K562 (cell line): Measurements from ENCODE around the gene IPO5. TPM values are rescaled to one million over a fixed set of nuclear protein-coding genes. Genes with fewer than 3 reads are reported as not detected.
A peak's percentile ranks its signal among the peaks of the same experiment; 100 is the strongest.

Source experiments
- ATAC-seq: fragments of 200-7000 bp; cut with Tn5 transposase; 3 replicates; pipeline ENCODE4 v1.9.1; 2020; ENCODE audit warnings: moderate library complexity
- BruUV-seq: library from RNA; stranded (reverse); fragments of 400-500 nt; replicated peaks from 2 replicates; lab custom pipeline; 2021; lab: Mats Ljungman, UMichigan
- CTCF ChIA-PET: fragments of 300-600 bp; formaldehyde crosslinking; extraction: SDS; loops from one replicate; lab custom pipeline; 2021; ENCODE audit warnings: low intra/inter-chr PET ratio; lab: Yijun Ruan, JAX
- POLR2A ChIA-PET: fragments of 300-600, 350-650 bp; sonication (Branson Sonifier 250); formaldehyde crosslinking; extraction: SDS; loops from one replicate; lab custom pipeline; 2021; ENCODE audit warnings: antibody characterized with exemption, inconsistent platforms; lab: Yijun Ruan, JAX
- DNase-seq, 4 experiments: peaks; one replicate each; pipeline versions ENCODE4 v3.0.0 to v3.0.0-alpha.2; 2011 to 2018; ENCODE audit warnings: low spot score in 3 of 4, mixed read lengths in 3 of 4; ENCODE audit errors: extremely low read depth in 1 of 4
- FAIRE-seq: peaks from 2 replicates; lab custom pipeline; 2011; peaks lifted over from hg19 to GRCh38; lab: Jason Lieb, UNC
- H2AFZ ChIP-seq: 2 replicates; pipeline ENCODE4 v1.6.0; 2011; ENCODE audit warnings: low read depth, low read length, control low read depth, inconsistent platforms
- H3K27ac ChIP-seq: fragments of 200-600 bp; 3 replicates; pipeline ENCODE4 v1.8.0; 2011; ENCODE audit warnings: low read depth, mild to moderate bottlenecking, control low read depth, inconsistent platforms, low read length, moderate library complexity, mixed read lengths; ENCODE audit errors: extremely low read depth
- H3K27me3 ChIP-seq, 2 experiments: fragments of 300-600 bp in 1 of 2; 2 replicates in 1 of 2; 3 replicates in 1 of 2; pipeline versions ENCODE4 v1.6.0 to v1.8.0; 2011; ENCODE audit warnings: inconsistent platforms in 2 of 2, low read length in 2 of 2, mild to moderate bottlenecking in 1 of 2, mixed read lengths in 1 of 2, moderate library complexity in 1 of 2; ENCODE audit not compliant: control insufficient read depth in 2 of 2, insufficient read depth in 2 of 2
- H3K36me3 ChIP-seq: fragments of 300-600 bp; 3 replicates; pipeline ENCODE4 v1.8.0; 2011; ENCODE audit warnings: mild to moderate bottlenecking, low read length, inconsistent platforms; ENCODE audit not compliant: control insufficient read depth, insufficient read depth
- H3K4me1 ChIP-seq, 2 experiments: fragments of 200-600 bp in 1 of 2; replicated peaks in 1 of 2; 2 replicates in 1 of 2; 3 replicates in 1 of 2; pipeline versions ENCODE4 v1.5.1 to v1.8.0; 2011; ENCODE audit warnings: inconsistent platforms in 2 of 2, low read length in 2 of 2, mild to moderate bottlenecking in 1 of 2, mixed read lengths in 1 of 2, moderate library complexity in 1 of 2; ENCODE audit not compliant: control insufficient read depth in 2 of 2, insufficient read depth in 2 of 2
- H3K4me2 ChIP-seq: 2 replicates; pipeline ENCODE4 v1.6.1; 2011; ENCODE audit warnings: low read length, control low read depth, inconsistent platforms, mixed read lengths; ENCODE audit not compliant: insufficient read depth
- H3K4me3 ChIP-seq: fragments of 200-600 bp; sonication (generic), shearing (Covaris generic); 2 replicates; pipeline ENCODE4 v1.5.1; 2016; ENCODE audit warnings: control low read depth, inconsistent platforms
- H3K79me2 ChIP-seq: fragments of 200-600 bp; 3 replicates; pipeline ENCODE4 v1.8.0; 2011; ENCODE audit warnings: low read length, inconsistent platforms; ENCODE audit not compliant: control insufficient read depth, insufficient read depth
- H3K9ac ChIP-seq, 2 experiments: 2 replicates each; pipeline versions ENCODE4 v1.6.0 to v1.6.1; 2011; ENCODE audit warnings: low read depth in 2 of 2, low read length in 2 of 2, control low read depth in 1 of 2, inconsistent platforms in 1 of 2, mild to moderate bottlenecking in 1 of 2, mixed read lengths in 1 of 2; ENCODE audit not compliant: insufficient read depth in 1 of 2
- H3K9me1 ChIP-seq: one replicate; pipeline ENCODE4 v1.6.0; 2011; ENCODE audit warnings: inconsistent platforms, mild to moderate bottlenecking, low read length, moderate library complexity; ENCODE audit not compliant: control insufficient read depth, insufficient read depth
- H3K9me3 ChIP-seq: replicated peaks from 2 replicates; pipeline ENCODE4 v1.5.1; 2011; ENCODE audit warnings: low read depth, low read length, inconsistent platforms; ENCODE audit not compliant: control insufficient read depth, insufficient read depth
- H4K20me1 ChIP-seq: replicated peaks from 2 replicates; pipeline ENCODE4 v1.6.1; 2011; ENCODE audit warnings: low read length, inconsistent platforms, mixed read lengths; ENCODE audit not compliant: control insufficient read depth, insufficient read depth
- FOXJ2 ChIP-seq: fragments of 200-800 bp; sonication (Bioruptor generic); IDR thresholded peaks from 2 replicates; pipeline ENCODE4 v1.6.1; 2016; ENCODE audit warnings: missing genetic modification characterization, missing compliant biosample characterization
- GABPA ChIP-seq: fragments of 200-800 bp; sonication (Bioruptor generic); conservative IDR thresholded peaks from 2 replicates; pipeline ENCODE4 v1.6.1; 2016; ENCODE audit warnings: low read depth, missing genetic modification characterization, missing compliant biosample characterization
- HDAC1 ChIP-seq, 2 experiments: fragments of 450-650 bp; IDR thresholded peaks; 2 replicates each; pipeline ENCODE4 v1.6.1; 2016 to 2017; ENCODE audit warnings: inconsistent platforms in 1 of 2, mild to moderate bottlenecking in 1 of 2, moderate library complexity in 1 of 2
- KAT7 ChIP-seq: sonication (generic); formaldehyde crosslinking; IDR thresholded peaks from 2 replicates; pipeline ENCODE4 v1.8.0; 2022; ENCODE audit warnings: missing genetic modification reagents, mild to moderate bottlenecking, borderline replicate concordance
- KDM5B ChIP-seq: fragments of 200-600 bp; sonication (generic); IDR thresholded peaks from 2 replicates; pipeline ENCODE4 v1.6.1; 2012; ENCODE audit warnings: low read depth, mild to moderate bottlenecking, moderate library complexity, low read length, control low read depth, inconsistent platforms; ENCODE audit not compliant: insufficient replicate concordance
- NR2C2 ChIP-seq, 2 experiments: fragments of 200-800 bp in 1 of 2; sonication (Bioruptor generic) in 1 of 2; sonication (generic) in 1 of 2; formaldehyde crosslinking in 1 of 2; IDR thresholded peaks; 2 replicates each; pipeline versions ENCODE4 v1.6.1 to v1.8.0; 2016 to 2022; ENCODE audit warnings: mild to moderate bottlenecking in 1 of 2, missing compliant biosample characterization in 1 of 2, missing genetic modification characterization in 1 of 2, missing genetic modification reagents in 1 of 2
- PHF8 ChIP-seq: fragments of 200-600 bp; sonication (generic); IDR thresholded peaks from 2 replicates; pipeline ENCODE4 v1.6.1; 2012; ENCODE audit warnings: mixed run types, mild to moderate bottlenecking, inconsistent platforms, low read length, moderate library complexity, borderline replicate concordance
- RFX5 ChIP-seq: IDR thresholded peaks from 2 replicates; pipeline ENCODE4 v1.6.1; 2011; ENCODE audit warnings: low read depth, mild to moderate bottlenecking, improper control_type of control experiment, low read length
- TAF9B ChIP-seq: fragments of 450-650 bp; IDR thresholded peaks from 2 replicates; pipeline ENCODE4 v1.6.1; 2018; ENCODE audit warnings: mild to moderate bottlenecking; ENCODE audit not compliant: partially characterized antibody
- TBP ChIP-seq: optimal IDR thresholded peaks from 2 replicates; pipeline ENCODE3; 2011; ENCODE audit warnings: low read depth, low read length, improper control_type of control experiment
- ZNF696 ChIP-seq: fragments of 250-450 bp; sonication (Bioruptor Pico); conservative IDR thresholded peaks from 2 replicates; pipeline ENCODE4 v1.4.0; 2020; ENCODE audit warnings: mild to moderate bottlenecking, moderate library complexity
- WGBS: fragments of 100-300 bp; shearing (Covaris generic); methylation state at CpG from one replicate; pipeline ENCODE4 v1.1.6; 2016; ENCODE audit warnings: low coverage, mixed read lengths; ENCODE audit not compliant: insufficient coverage; ENCODE audit errors: missing lambda C conversion rate; 5-methylcytosine and 5-hydroxymethylcytosine counted together
- in situ Hi-C: fragments of 300-500 bp; cut with MboI; formaldehyde crosslinking; loops from 4 replicates; pipeline ENCODE4 v1.15.0; 2018; ENCODE audit warnings: inconsistent platforms, mixed read lengths
- intact Hi-C: fragments of 100-400 bp; cut with micrococcal nuclease; formaldehyde crosslinking; loops from 2 replicates; pipeline ENCODE4 v1.14.2; 2022
- polyA plus RNA-seq, 8 experiments: library from polyadenylated mRNA; depleted of rRNA in 4 of 8; stranded (reverse) in 5 of 8; unstranded in 3 of 8; fragments of >200 nt; fragmentation: Nextera tagmentation in 2 of 8; fragmentation: Illumina TruSeq in 1 of 8; extraction: Ambion mirVana in 2 of 8; extraction: Trizol in 1 of 8; gene quantifications; 2 replicates each; pipeline versions ENCODE4 v1.2.1 to v1.2.3, GENCODE V29; 2011 to 2014; ENCODE audit warnings: inconsistent platforms in 1 of 8, missing spikeins in 1 of 8
- total RNA-seq, 7 experiments: library from RNA; depleted of rRNA in 6 of 7; stranded (reverse); fragments of >200 nt in 6 of 7; fragmentation: Illumina TruSeq in 2 of 7; extraction: Trizol in 2 of 7; gene quantifications; 2 replicates each; pipeline versions ENCODE4 v1.2.1 to v1.2.3, GENCODE V29; 2011 to 2021; ENCODE audit warnings: low replicate concordance in 1 of 7
- TF ChIP-seq, protein P1 (sequence below): fragments of 250-450 bp; sonication (Bioruptor Pico); IDR thresholded peaks from 2 replicates; pipeline ENCODE4 v1.8.0; 2022; ENCODE audit warnings: inconsistent platforms
- TF ChIP-seq, protein P2 (sequence below): fragments of 250-450 bp; sonication (Bioruptor Pico); IDR thresholded peaks from 2 replicates; pipeline ENCODE4 v1.8.0; 2022; ENCODE audit warnings: inconsistent platforms, mild to moderate bottlenecking, moderate library complexity, borderline replicate concordance
- TF ChIP-seq, protein P3 (sequence below), 2 experiments: fragments of 450-650 bp; IDR thresholded peaks; 2 replicates each; pipeline ENCODE4 v1.6.1; 2016

IPO5 gene
- total and polyA plus RNA-seq, 9 of the 15 experiments (the other 6 are each of a cell fraction or from before 2014, with no cell fraction given): 45.8 to 206 (median 134) TPM

DNA sequence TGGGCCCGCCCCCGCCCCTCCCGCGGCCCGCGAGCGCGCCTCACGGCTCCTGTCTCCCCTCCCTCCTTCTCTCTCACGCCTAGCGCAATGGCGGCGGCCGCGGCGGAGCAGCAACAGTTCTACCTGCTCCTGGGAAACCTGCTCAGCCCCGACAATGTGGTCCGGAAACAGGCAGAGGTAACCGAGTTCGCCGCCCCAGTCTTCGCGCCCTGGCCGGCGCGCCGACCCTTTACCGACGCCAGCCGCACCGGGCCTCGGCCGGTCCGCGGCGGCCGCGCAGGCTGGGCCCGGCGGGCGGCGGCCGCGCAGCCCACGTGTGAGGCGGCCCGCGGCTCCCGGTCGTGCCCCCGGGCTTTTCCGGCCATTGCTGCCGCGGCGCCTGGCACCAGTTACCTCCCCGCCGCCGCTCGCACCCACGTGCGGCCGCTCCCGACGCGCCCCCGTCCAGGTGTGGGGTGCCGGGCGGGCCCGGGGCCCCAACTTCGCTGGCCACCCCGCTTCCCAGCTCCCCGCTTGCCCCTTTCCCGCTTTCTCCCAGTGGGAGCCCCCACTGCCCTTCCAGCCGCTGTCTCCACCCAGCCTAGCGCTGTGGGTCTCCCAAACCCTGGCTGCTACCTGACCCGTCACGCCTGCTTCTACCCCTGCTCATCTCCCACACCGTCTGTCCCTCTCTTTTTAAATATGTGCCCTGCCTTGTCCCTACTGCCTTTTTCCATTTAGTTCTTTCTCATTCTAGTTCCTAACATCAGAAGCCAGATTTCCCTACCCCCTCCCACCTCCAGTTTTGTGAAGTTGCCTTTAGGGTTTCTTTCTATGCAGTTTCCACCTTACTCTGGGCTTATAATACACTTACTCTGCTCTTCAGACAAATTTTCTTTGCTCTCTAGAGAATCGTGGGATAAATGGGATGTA is 23.4 kb downstream of the IPO5 start:
- ChIA-PET POLR2A (interaction anchor here (0.6 kb wide), 1 partner anchor 526 kb away, joined by 3 read pairs; no protein-coding TSS in a partner anchor), CTCF (no interaction called here)
- H3K27me3 ChIP-seq: no peaks in the 10 kb centered on the region
- no TSS peak for BruUV-seq
- H3K4me1 ChIP-seq: peaks cover 4% of the 10 kb centered on the region in 2 experiments; a peak in 3 of 5 replicates
- DNase-seq (peak; percentile 14 to 48 (median 31)), ATAC-seq (peak; percentile 20), FAIRE-seq (no peak)
- peak overlapping the region; percentile 81 to 98 for H3K9ac ChIP-seq
- under 1% methylated on average over 16 of the region's 79 CpGs for WGBS
- no peaks in the 10 kb centered on the region for H3K9me3 ChIP-seq
- H3K79me2 ChIP-seq: peaks cover 50% of the 10 kb centered on the region
- peaks cover 20% of the 10 kb centered on the region for H3K36me3 ChIP-seq
- peak overlapping the region; percentile 84 for H3K4me2 ChIP-seq
- H3K4me3 ChIP-seq: peak overlapping the region; percentile 61
- peak overlapping the region; percentile 70; the same call in 1 of the 2 replicates for H2AFZ ChIP-seq
- H4K20me1 ChIP-seq: no peaks in the 10 kb centered on the region; the same call in 1 of the 2 replicates
- in situ Hi-C loops (no loop called here), intact Hi-C loops (no loop called here)
- H3K27ac ChIP-seq: peak overlapping the region; percentile 70
- no peaks in the 10 kb centered on the region for H3K9me1 ChIP-seq
- TF ChIP-seq GABPA (tag) (0 out of 2 replicates have a peak, but pooled peaks have one; percentile 21), HDAC1 (IDR thresholded peaks at IDR 0.05) (0 out of 4 replicates have a peak, but pooled peaks of 1 of the 2 experiments have one; percentile 20), TBP (peak; percentile 73), FOXJ2 (no peak), RFX5 (no peak), TAF9B (peak; percentile 11), KAT7 (CRISPR knock-in tag) (0 out of 2 replicates have a peak, but pooled peaks have one; percentile 11), NR2C2 (CRISPR knock-in tag; IDR thresholded peaks at IDR 0.05) (no peak), NR2C2 (tag; IDR thresholded peaks at IDR 0.05) (peak; percentile 94), PHF8 (peak; percentile 63; the same call in 1 of the 2 replicates), ZNF696 (no peak), KDM5B (peak; percentile 19)
- TF ChIP-seq, protein P1, sequence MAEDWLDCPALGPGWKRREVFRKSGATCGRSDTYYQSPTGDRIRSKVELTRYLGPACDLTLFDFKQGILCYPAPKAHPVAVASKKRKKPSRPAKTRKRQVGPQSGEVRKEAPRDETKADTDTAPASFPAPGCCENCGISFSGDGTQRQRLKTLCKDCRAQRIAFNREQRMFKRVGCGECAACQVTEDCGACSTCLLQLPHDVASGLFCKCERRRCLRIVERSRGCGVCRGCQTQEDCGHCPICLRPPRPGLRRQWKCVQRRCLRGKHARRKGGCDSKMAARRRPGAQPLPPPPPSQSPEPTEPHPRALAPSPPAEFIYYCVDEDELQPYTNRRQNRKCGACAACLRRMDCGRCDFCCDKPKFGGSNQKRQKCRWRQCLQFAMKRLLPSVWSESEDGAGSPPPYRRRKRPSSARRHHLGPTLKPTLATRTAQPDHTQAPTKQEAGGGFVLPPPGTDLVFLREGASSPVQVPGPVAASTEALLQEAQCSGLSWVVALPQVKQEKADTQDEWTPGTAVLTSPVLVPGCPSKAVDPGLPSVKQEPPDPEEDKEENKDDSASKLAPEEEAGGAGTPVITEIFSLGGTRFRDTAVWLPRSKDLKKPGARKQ: no peak
- TF ChIP-seq, protein P2, sequence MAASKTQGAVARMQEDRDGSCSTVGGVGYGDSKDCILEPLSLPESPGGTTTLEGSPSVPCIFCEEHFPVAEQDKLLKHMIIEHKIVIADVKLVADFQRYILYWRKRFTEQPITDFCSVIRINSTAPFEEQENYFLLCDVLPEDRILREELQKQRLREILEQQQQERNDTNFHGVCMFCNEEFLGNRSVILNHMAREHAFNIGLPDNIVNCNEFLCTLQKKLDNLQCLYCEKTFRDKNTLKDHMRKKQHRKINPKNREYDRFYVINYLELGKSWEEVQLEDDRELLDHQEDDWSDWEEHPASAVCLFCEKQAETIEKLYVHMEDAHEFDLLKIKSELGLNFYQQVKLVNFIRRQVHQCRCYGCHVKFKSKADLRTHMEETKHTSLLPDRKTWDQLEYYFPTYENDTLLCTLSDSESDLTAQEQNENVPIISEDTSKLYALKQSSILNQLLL (CRISPR knock-in tag): no peak
- TF ChIP-seq, protein P3, sequence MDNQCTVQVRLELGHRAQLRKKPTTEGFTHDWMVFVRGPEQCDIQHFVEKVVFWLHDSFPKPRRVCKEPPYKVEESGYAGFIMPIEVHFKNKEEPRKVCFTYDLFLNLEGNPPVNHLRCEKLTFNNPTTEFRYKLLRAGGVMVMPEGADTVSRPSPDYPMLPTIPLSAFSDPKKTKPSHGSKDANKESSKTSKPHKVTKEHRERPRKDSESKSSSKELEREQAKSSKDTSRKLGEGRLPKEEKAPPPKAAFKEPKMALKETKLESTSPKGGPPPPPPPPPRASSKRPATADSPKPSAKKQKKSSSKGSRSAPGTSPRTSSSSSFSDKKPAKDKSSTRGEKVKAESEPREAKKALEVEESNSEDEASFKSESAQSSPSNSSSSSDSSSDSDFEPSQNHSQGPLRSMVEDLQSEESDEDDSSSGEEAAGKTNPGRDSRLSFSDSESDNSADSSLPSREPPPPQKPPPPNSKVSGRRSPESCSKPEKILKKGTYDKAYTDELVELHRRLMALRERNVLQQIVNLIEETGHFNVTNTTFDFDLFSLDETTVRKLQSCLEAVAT (IDR thresholded peaks at IDR 0.05): peak in 1 of 2 experiments; percentile 37; a peak in 1 of 4 replicates
